ENCODE measurements around the gene NUDT22. TPM values are rescaled to one million over a fixed set of nuclear protein-coding genes. Genes with fewer than 3 reads are reported as not detected.

Gene NUDT22
- total and polyA plus RNA-seq, 2 donors (not counting 1 experiment from before 2014, with no cell fraction given), result 104 to 139 TPM

DNA sequence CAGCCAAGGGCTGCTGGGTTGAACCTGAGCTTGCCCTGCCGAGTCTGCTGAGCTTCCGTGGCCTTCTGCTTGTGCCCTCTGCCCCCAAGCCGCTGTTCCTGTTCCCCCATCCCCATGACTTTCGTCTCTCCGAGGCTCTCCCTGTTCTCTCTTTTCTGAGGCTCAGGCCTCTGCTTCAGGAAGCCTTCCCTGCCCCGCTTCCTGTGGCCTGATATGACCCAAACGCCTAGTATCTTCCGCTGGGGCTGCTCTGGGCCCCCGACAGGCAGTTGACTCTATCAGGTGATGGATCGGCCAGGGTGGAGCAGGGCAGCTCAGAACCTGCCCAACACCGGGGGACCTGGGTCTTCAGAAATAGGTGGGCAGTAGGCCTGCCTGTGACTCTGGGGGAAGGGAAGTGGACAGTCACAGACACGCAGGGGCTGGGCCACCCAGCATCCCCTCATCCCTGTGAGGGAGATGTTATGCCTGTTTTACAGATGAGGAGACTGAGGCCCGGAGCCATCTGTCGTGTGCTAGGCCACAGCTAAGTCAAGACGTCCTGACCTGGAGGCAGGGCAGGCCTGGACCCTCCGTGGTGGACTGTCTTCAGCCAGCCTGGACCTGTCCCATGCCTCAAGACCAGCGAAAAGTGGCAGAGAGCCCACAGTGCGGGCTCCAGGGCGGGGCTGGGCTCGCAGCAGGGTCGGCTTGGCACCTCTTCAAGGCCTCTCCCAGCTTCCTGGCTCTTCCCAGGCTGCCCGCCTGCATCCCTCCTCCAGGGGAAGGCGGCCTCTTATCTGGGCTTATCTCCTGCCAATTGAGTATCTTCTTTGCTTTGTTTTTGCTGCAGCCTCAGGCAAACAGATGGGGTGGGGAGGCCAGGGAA is 42.2 kb downstream of the NUDT22 start:
- TF ChIP-seq CTCF (IDR thresholded peaks at IDR 0.05), result no peak
- no peak for TF ChIP-seq EZH2 (IDR thresholded peaks at IDR 0.05; ENCODE audit: borderline replicate concordance, insufficient read depth, low read depth, low read length, poor library complexity, severe bottlenecking)
- H3K9me3 Mint-ChIP-seq (ENCODE audit: insufficient read depth), result no peaks in the 10 kb centered on the region
- Histone ChIP-seq H3K9me3 (ENCODE audit: control extremely low read depth in 1 of 3, control insufficient read depth in 2 of 3, insufficient read depth in 1 of 3, low read length in 2 of 3) (peaks cover 0 to 3% (median 0%) of the 10 kb centered on the region in 3 donors), H4K20me1 (ENCODE audit: control insufficient read depth, insufficient read depth, low read length, poor library complexity, severe bottlenecking) (no peaks in the 10 kb centered on the region), H3K4me3 (ENCODE audit: control extremely low read depth in 1 of 5, extremely low read depth in 1 of 5, insufficient read depth in 1 of 5, low read depth in 2 of 5, low read length in 4 of 5) (peak overlapping the region in 4 of 5 experiments; percentile 79 to 96 (median 85)), H3K9ac (ENCODE audit: low read length) (peak overlapping the region; percentile 76), H2AFZ (ENCODE audit: insufficient read depth, low read depth, low read length, poor library complexity, severe bottlenecking) (peak overlapping the region; percentile 75), H3K27me3 (replicated peaks in 1 of 4; ENCODE audit: control extremely low read depth in 1 of 4, control insufficient read depth in 3 of 4, insufficient read depth in 4 of 4, low read length in 3 of 4) (no peaks in the 10 kb centered on the region), H3K4me2 (replicated peaks; ENCODE audit: low read depth, low read length, poor library complexity, severe bottlenecking) (peak overlapping the region; percentile 92), H3K27ac (ENCODE audit: low read length in 2 of 2) (peak overlapping the region; percentile 89 to 91), H3K36me3 (replicated peaks in 1 of 2; ENCODE audit: control extremely low read depth in 1 of 2, control insufficient read depth in 1 of 2, extremely low read depth in 1 of 2, insufficient read depth in 2 of 2, low read length in 1 of 2) (no peaks in the 10 kb centered on the region), H3K4me1 (ENCODE audit: control insufficient read depth in 2 of 2, insufficient read depth in 2 of 2, low read length in 2 of 2) (peaks cover 14 to 29% of the 10 kb centered on the region in 2 donors), H3K79me2 (ENCODE audit: control insufficient read depth, insufficient read depth, low read length) (no peaks in the 10 kb centered on the region)
- H3K27ac Mint-ChIP-seq, result peak overlapping the region; percentile 99
- no peaks in the 10 kb centered on the region for H3K27me3 Mint-ChIP-seq
- H3K4me1 Mint-ChIP-seq, result peaks cover 19% of the 10 kb centered on the region
- H3K4me3 Mint-ChIP-seq, result peak overlapping the region; percentile 100
- ChIA-PET POLR2A (interaction anchor here (1.0 to 4.6 kb wide), 9 partner anchors 16 to 80 kb away, joined by 3 to 67 read pairs (median 10); partner anchors contain the start of genes BAD, FERMT3, GPR137 and NUDT22), CTCF (interaction anchor here (0.8 to 5.7 kb wide), 8 partner anchors 12 to 63 kb away, joined by 3 to 73 read pairs (median 7); partner anchors contain the start of genes CATSPERZ, ESRRA, FERMT3 and PLCB3)
- ATAC-seq (ENCODE audit: low read depth) (no peak), DNase-seq (no peak)
- 58% methylated on average over 20 of the region's 23 CpGs for WGBS (ENCODE audit: insufficient coverage)
- intact Hi-C loops (cut with micrococcal nuclease), result no loop called here
